Caco-2 (cell line): Measurements from ENCODE around the gene EPHB6. TPM values are rescaled to one million over a fixed set of nuclear protein-coding genes. Genes with fewer than 3 reads are reported as not detected.

Experiments used
- BruUV-seq: library from RNA; stranded (reverse); fragments of 400-500 nt; replicated peaks from 2 replicates; lab custom pipeline; 2021; lab: Mats Ljungman, UMichigan
- CTCF ChIA-PET: fragments of 300-600 bp; sonication (Branson Sonifier 250); formaldehyde crosslinking; loops from one replicate; lab custom pipeline; 2022; ENCODE audit warnings: antibody characterized with exemption; lab: Charles Lee
- POLR2A ChIA-PET: fragments of 300-600 bp; sonication (Branson Sonifier 250); formaldehyde crosslinking; loops from one replicate; lab custom pipeline; 2022; ENCODE audit warnings: antibody characterized with exemption; lab: Charles Lee
- DNase-seq, 2 experiments: peaks; one replicate each; pipeline versions ENCODE4 v3.0.0 to v3.0.0-alpha.2; 2020 to 2022
- H3K27me3 ChIP-seq: replicated peaks from 2 replicates; pipeline ENCODE4 v1.6.0; 2011; ENCODE audit warnings: low read length; ENCODE audit not compliant: control insufficient read depth, insufficient read depth
- H3K36me3 ChIP-seq: 2 replicates; pipeline ENCODE4 v1.5.1; 2011; ENCODE audit warnings: low read length; ENCODE audit not compliant: control insufficient read depth, insufficient read depth
- H3K4me1 ChIP-seq: fragments of 250-450 bp; sonication (Bioruptor Pico); 2 replicates; pipeline ENCODE4 v1.5.1; 2020; ENCODE audit warnings: mild to moderate bottlenecking
- H3K4me3 ChIP-seq: 2 replicates; pipeline ENCODE4 v1.5.1; 2011; ENCODE audit warnings: low read depth, mild to moderate bottlenecking, control low read depth, low read length
- H3K9me3 ChIP-seq: fragments of 250-450 bp; sonication (Bioruptor Pico); 2 replicates; pipeline ENCODE4 v1.5.1; 2020; ENCODE audit warnings: mild to moderate bottlenecking, moderate library complexity
- H3K27ac Mint-ChIP-seq: one replicate; pipeline ENCODE4 v1.8.0; 2022; ENCODE audit warnings: mixed read lengths; ENCODE audit not compliant: unreplicated experiment
- H3K27me3 Mint-ChIP-seq: one replicate; pipeline ENCODE4 v1.8.0; 2022; ENCODE audit warnings: mixed read lengths; ENCODE audit not compliant: insufficient read depth, unreplicated experiment
- H3K36me3 Mint-ChIP-seq: one replicate; pipeline ENCODE4 v1.8.0; 2022; ENCODE audit warnings: mild to moderate bottlenecking, mixed read lengths; ENCODE audit not compliant: insufficient read depth, unreplicated experiment
- H3K4me1 Mint-ChIP-seq: one replicate; pipeline ENCODE4 v1.8.0; 2022; ENCODE audit warnings: low read depth, mixed read lengths; ENCODE audit not compliant: unreplicated experiment
- H3K4me3 Mint-ChIP-seq: one replicate; pipeline ENCODE4 v1.8.0; 2022; ENCODE audit warnings: mild to moderate bottlenecking, moderate library complexity, mixed read lengths; ENCODE audit not compliant: unreplicated experiment
- H3K9me3 Mint-ChIP-seq: one replicate; pipeline ENCODE4 v1.8.0; 2022; ENCODE audit warnings: mixed read lengths; ENCODE audit not compliant: unreplicated experiment
- CTCF ChIP-seq, 2 experiments: fragments of 200-600 bp in 1 of 2; IDR thresholded peaks; 1 replicate in 1 of 2; 2 replicates in 1 of 2; pipeline versions ENCODE4 v1.5.1 to v1.8.0; 2011 to 2022; ENCODE audit warnings: antibody characterized with exemption in 1 of 2, control low read depth in 1 of 2, inconsistent platforms in 1 of 2, low read depth in 1 of 2, low read length in 1 of 2, mild to moderate bottlenecking in 1 of 2, moderate library complexity in 1 of 2; ENCODE audit not compliant: insufficient read depth in 1 of 2, severe bottlenecking in 1 of 2, unreplicated experiment in 1 of 2
- intact Hi-C: fragments of 100-400 bp; cut with micrococcal nuclease; formaldehyde crosslinking; loops from one replicate; pipeline ENCODE4 v1.10.0; 2022; ENCODE audit not compliant: unreplicated experiment
- total RNA-seq: library from RNA; stranded (reverse); gene quantifications from 2 replicates; pipeline ENCODE4 v1.2.3, GENCODE V29; 2022

EPHB6 gene
- total RNA-seq, 1 experiment from 2014 or later: 2.7 TPM

GRCh38 chr7:142859411-142859810 lies 4.5 kb downstream of the EPHB6 start:
- no peaks in the 10 kb centered on the region; the same call in 1 of the 2 replicates for H3K27me3 ChIP-seq
- no peaks in the 10 kb centered on the region for H3K9me3 ChIP-seq
- no peak overlapping the region for H3K4me3 Mint-ChIP-seq
- H3K9me3 Mint-ChIP-seq: no peaks in the 10 kb centered on the region
- TF ChIP-seq CTCF (IDR thresholded peaks at IDR 0.05; ENCODE audit: insufficient read depth in 1 of 2, low read depth in 1 of 2, low read length in 1 of 2, severe bottlenecking in 1 of 2, unreplicated experiment in 1 of 2): no peak
- H3K36me3 Mint-ChIP-seq: no peaks in the 10 kb centered on the region
- no peak overlapping the region for H3K27ac Mint-ChIP-seq
- no TSS peak for BruUV-seq
- no peaks in the 10 kb centered on the region for H3K36me3 ChIP-seq
- intact Hi-C loops: no loop called here
- peaks cover 9% of the 10 kb centered on the region for H3K27me3 Mint-ChIP-seq
- no peak overlapping the region for H3K4me3 ChIP-seq
- ChIA-PET POLR2A (no interaction called here), CTCF (no interaction called here)
- H3K4me1 Mint-ChIP-seq: no peaks in the 10 kb centered on the region
- DNase-seq: no peak
- H3K4me1 ChIP-seq: peaks cover 6% of the 10 kb centered on the region; the same call in 1 of the 2 replicates

GRCh38 chr7:142859829-142860228 lies 5.0 kb downstream of the EPHB6 start:
- DNase-seq: no peak
- BruUV-seq: no TSS peak
- ChIA-PET CTCF (no interaction called here), POLR2A (no interaction called here)
- Histone ChIP-seq H3K9me3 (no peaks in the 10 kb centered on the region), H3K36me3 (no peaks in the 10 kb centered on the region), H3K4me1 (peaks cover 6% of the 10 kb centered on the region; the same call in 1 of the 2 replicates), H3K4me3 (no peak overlapping the region), H3K27me3 (no peaks in the 10 kb centered on the region; the same call in 1 of the 2 replicates)
- peaks cover 9% of the 10 kb centered on the region for H3K27me3 Mint-ChIP-seq
- no peaks in the 10 kb centered on the region for H3K4me1 Mint-ChIP-seq
- no peak overlapping the region for H3K4me3 Mint-ChIP-seq
- intact Hi-C loops: no loop called here
- no peak for TF ChIP-seq CTCF (IDR thresholded peaks at IDR 0.05; ENCODE audit: insufficient read depth in 1 of 2, low read depth in 1 of 2, low read length in 1 of 2, severe bottlenecking in 1 of 2, unreplicated experiment in 1 of 2)
- H3K36me3 Mint-ChIP-seq: no peaks in the 10 kb centered on the region
- H3K27ac Mint-ChIP-seq: no peak overlapping the region
- H3K9me3 Mint-ChIP-seq: no peaks in the 10 kb centered on the region

GRCh38 chr7:142860968-142861367 lies 6.1 kb downstream of the EPHB6 start:
- CTCF ChIA-PET: no interaction called here
- peaks cover 8% of the 10 kb centered on the region for H3K27me3 Mint-ChIP-seq
- no peak for DNase-seq
- Histone ChIP-seq H3K9me3 (no peaks in the 10 kb centered on the region), H3K4me3 (no peak overlapping the region), H3K36me3 (no peaks in the 10 kb centered on the region), H3K27me3 (no peaks in the 10 kb centered on the region), H3K4me1 (no peaks in the 10 kb centered on the region)
- H3K27ac Mint-ChIP-seq: no peak overlapping the region
- POLR2A ChIA-PET: no interaction called here
- BruUV-seq: no TSS peak
- intact Hi-C loops: no loop called here
- TF ChIP-seq CTCF (IDR thresholded peaks at IDR 0.05; ENCODE audit: insufficient read depth in 1 of 2, low read depth in 1 of 2, low read length in 1 of 2, severe bottlenecking in 1 of 2, unreplicated experiment in 1 of 2): no peak
- H3K9me3 Mint-ChIP-seq: no peaks in the 10 kb centered on the region
- H3K36me3 Mint-ChIP-seq: no peaks in the 10 kb centered on the region
- no peak overlapping the region for H3K4me3 Mint-ChIP-seq
- H3K4me1 Mint-ChIP-seq: no peaks in the 10 kb centered on the region
